22Rv1 (cell line): ENCODE results near the gene B4GALT5.

Experiments used
- ZFX ChIP-seq: fragments of 450-650 bp; IDR thresholded peaks from 2 replicates; pipeline ENCODE4 v1.6.1; 2017; ENCODE audit warnings: antibody characterized with exemption, borderline replicate concordance
- TF ChIP-seq, protein P1 (sequence below): fragments of 450-650 bp; IDR thresholded peaks from 2 replicates; pipeline ENCODE4 v1.5.1; 2017; ENCODE audit warnings: mild to moderate bottlenecking

DNA sequence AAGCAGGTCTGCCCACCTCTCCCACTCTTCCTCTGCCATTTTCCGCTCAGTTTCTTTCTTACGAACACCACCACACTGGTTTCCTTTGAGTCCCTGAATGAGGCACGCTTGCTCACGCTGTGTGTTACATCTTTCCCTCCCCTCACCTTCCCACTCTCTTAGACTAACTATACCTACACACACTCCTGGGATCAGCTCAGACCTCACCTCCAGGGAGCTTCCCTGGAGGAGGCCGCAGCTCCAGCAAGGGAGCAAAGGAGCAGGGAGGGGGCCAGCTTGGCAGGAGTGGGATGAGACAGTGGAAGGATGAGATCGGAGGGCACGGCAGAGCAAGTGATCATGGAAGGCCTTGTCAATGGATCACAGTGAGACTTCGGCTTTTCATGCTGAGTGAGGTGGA, 28.3 kb upstream of the B4GALT5 start:
- TF ChIP-seq, protein P1, sequence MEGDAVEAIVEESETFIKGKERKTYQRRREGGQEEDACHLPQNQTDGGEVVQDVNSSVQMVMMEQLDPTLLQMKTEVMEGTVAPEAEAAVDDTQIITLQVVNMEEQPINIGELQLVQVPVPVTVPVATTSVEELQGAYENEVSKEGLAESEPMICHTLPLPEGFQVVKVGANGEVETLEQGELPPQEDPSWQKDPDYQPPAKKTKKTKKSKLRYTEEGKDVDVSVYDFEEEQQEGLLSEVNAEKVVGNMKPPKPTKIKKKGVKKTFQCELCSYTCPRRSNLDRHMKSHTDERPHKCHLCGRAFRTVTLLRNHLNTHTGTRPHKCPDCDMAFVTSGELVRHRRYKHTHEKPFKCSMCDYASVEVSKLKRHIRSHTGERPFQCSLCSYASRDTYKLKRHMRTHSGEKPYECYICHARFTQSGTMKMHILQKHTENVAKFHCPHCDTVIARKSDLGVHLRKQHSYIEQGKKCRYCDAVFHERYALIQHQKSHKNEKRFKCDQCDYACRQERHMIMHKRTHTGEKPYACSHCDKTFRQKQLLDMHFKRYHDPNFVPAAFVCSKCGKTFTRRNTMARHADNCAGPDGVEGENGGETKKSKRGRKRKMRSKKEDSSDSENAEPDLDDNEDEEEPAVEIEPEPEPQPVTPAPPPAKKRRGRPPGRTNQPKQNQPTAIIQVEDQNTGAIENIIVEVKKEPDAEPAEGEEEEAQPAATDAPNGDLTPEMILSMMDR, result no peak
- no peak for TF ChIP-seq ZFX
